ENCODE results near the gene ZBTB25.

Gene ZBTB25

DNA sequence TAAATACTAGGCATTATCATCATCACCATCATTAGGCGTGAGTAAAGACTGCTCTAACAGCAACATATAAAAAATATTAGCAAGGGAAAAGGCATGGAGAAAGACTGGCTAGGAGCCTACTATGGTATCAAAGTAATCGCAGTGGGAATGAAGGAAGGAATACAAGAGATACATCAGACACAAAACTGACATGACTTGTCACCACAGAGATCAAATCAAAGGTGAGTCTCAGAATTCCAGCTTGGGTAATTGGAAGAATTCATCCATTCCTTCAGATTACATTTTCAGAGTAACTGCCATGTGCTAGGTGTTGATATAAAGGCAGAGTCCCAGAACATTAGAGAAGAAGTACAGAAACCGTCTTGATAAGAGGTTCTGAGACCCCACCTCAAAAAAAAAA lies 10.2 kb downstream of the ZBTB25 start:
- DNase-seq (ENCODE audit: low read depth), result no peak
- TF ChIP-seq, protein P1, sequence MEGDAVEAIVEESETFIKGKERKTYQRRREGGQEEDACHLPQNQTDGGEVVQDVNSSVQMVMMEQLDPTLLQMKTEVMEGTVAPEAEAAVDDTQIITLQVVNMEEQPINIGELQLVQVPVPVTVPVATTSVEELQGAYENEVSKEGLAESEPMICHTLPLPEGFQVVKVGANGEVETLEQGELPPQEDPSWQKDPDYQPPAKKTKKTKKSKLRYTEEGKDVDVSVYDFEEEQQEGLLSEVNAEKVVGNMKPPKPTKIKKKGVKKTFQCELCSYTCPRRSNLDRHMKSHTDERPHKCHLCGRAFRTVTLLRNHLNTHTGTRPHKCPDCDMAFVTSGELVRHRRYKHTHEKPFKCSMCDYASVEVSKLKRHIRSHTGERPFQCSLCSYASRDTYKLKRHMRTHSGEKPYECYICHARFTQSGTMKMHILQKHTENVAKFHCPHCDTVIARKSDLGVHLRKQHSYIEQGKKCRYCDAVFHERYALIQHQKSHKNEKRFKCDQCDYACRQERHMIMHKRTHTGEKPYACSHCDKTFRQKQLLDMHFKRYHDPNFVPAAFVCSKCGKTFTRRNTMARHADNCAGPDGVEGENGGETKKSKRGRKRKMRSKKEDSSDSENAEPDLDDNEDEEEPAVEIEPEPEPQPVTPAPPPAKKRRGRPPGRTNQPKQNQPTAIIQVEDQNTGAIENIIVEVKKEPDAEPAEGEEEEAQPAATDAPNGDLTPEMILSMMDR (IDR thresholded peaks at IDR 0.05; ENCODE audit: low read depth, low read length), result no peak
- H3K4me3 ChIP-seq (ENCODE audit: low read depth, low read length), result no peak overlapping the region

- no peak for DNase-seq (ENCODE audit: low read depth)
- H3K4me3 ChIP-seq (ENCODE audit: low read depth, low read length), result no peak overlapping the region
- no peak for TF ChIP-seq MYC (IDR thresholded peaks at IDR 0.05; ENCODE audit: low read depth, low read length)
- no peak for TF ChIP-seq POLR2A (IDR thresholded peaks at IDR 0.05; ENCODE audit: extremely low read depth, insufficient read length)
- TF ChIP-seq, protein P1 (IDR thresholded peaks at IDR 0.05; ENCODE audit: low read depth, low read length), result no peak
- TF ChIP-seq MAX (IDR thresholded peaks at IDR 0.05; ENCODE audit: low read depth, low read length), result no peak
Measured at GRCh38 chr14:64491637-64492036, 12.0 kb downstream of the ZBTB25 start.

DNA sequence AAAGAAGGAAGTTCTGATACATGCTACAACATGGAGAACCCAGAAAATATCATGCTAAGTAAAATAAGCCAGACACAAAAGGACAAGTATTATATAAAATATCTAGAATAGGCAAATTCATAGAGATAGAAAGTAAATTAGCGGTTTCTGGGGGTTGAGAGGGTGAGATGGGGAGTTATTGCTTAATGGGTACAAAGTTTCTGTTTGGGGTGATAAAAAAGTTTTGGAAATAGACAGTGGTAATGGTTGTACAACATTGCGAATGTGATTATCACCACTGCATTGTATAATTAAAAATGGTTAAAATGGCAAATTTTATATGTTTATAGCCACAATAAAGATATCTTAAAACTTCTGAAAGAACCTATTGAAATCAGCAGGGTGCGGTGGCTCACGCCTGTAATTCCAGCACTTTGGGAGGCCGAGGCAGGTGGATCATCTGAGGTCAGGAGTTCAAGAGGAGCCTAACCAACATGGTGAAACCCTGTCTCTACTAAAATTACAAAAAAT lies 15.0 kb downstream of the ZBTB25 start:
- no peak overlapping the region for H3K4me3 ChIP-seq (ENCODE audit: low read depth, low read length)
- no peak for DNase-seq (ENCODE audit: low read depth)
- no peak for TF ChIP-seq POLR2A (IDR thresholded peaks at IDR 0.05; ENCODE audit: extremely low read depth, insufficient read length)
- no peak for TF ChIP-seq MYC (IDR thresholded peaks at IDR 0.05; ENCODE audit: low read depth, low read length)
- TF ChIP-seq, protein P1 (IDR thresholded peaks at IDR 0.05; ENCODE audit: low read depth, low read length), result no peak
- TF ChIP-seq MAX (IDR thresholded peaks at IDR 0.05; ENCODE audit: low read depth, low read length), result no peak

DNA sequence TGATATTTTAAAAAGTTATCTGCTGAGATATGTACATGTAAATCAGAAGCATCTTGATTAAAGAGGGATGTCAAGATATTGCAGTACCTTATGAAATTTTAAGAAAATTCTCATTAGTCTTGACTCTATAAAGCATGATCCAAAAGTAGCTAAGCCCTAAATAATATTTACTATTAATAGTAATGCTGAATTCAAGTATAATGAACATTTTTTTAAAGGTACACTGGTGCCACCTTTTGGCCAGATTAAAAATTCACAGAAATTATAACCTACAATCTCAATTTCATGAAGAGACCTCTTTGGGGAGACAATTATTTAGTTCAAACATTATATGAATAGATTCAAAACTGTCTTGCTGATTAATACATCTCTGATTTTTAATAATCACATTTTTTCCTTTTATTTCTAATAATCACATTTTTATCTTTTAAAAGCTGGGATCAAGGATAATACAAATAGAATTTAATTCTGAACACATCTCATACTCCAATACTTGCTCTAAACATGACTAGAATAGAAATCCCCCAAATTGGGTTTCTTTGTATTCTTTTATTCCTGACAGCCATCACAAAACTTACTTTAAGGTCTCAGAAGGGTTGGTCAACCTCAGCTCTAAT lies 24.9 kb downstream of the ZBTB25 start:
- H3K4me3 ChIP-seq (ENCODE audit: low read depth, low read length), result no peak overlapping the region
- no peak for TF ChIP-seq MAX (IDR thresholded peaks at IDR 0.05; ENCODE audit: low read depth, low read length)
- no peak for TF ChIP-seq POLR2A (IDR thresholded peaks at IDR 0.05; ENCODE audit: extremely low read depth, insufficient read length)
- TF ChIP-seq, protein P1 (IDR thresholded peaks at IDR 0.05; ENCODE audit: low read depth, low read length), result no peak
- no peak for TF ChIP-seq MYC (IDR thresholded peaks at IDR 0.05; ENCODE audit: low read depth, low read length)
- peak; percentile 26 for DNase-seq (ENCODE audit: low read depth)

GRCh38 chr14:64476438-64476837 lies 27.2 kb downstream of the ZBTB25 start:
- no peak overlapping the region for H3K4me3 ChIP-seq (ENCODE audit: low read depth, low read length)
- DNase-seq (ENCODE audit: low read depth), result no peak
- TF ChIP-seq MAX (IDR thresholded peaks at IDR 0.05; ENCODE audit: low read depth, low read length) (no peak), MYC (IDR thresholded peaks at IDR 0.05; ENCODE audit: low read depth, low read length) (no peak), POLR2A (IDR thresholded peaks at IDR 0.05; ENCODE audit: extremely low read depth, insufficient read length) (no peak)
- TF ChIP-seq, protein P1 (IDR thresholded peaks at IDR 0.05; ENCODE audit: low read depth, low read length), result no peak
